Sigmoid colon (tissue), 7 donors: Measurements from ENCODE around the gene FBXO17. TPM values are rescaled to one million over a fixed set of nuclear protein-coding genes. Genes with fewer than 3 reads are reported as not detected.
"Not testable (repeated sequence)": the region's sequence is repeated elsewhere in the genome, so short reads cannot be mapped to it uniquely, and the experiment has no call there.

ENCODE experiments used
- DNase-seq: peaks from one replicate; pipeline ENCODE4 v3.0.0-alpha.2; 2019
- H3K27ac ChIP-seq, 4 donors: fragments of 200-600 bp; sonication (generic); one replicate each; pipeline ENCODE4 v1.5.1; 2016 to 2019; ENCODE audit warnings: mild to moderate bottlenecking in 1 of 4
- H3K27me3 ChIP-seq, 3 donors: fragments of 200-600 bp; sonication (generic); one replicate each; pipeline ENCODE4 v1.5.1; 2019; ENCODE audit warnings: mild to moderate bottlenecking in 1 of 3
- H3K36me3 ChIP-seq, 4 donors: fragments of 200-600 bp; sonication (generic); one replicate each; pipeline ENCODE4 v1.5.1; 2016 to 2019
- H3K4me1 ChIP-seq, 4 donors: fragments of 200-600 bp; sonication (generic); one replicate each; pipeline ENCODE4 v1.5.1; 2017 to 2019
- H3K4me3 ChIP-seq, 4 donors: fragments of 200-600 bp; sonication (generic); one replicate each; pipeline ENCODE4 v1.5.1; 2017 to 2019; ENCODE audit warnings: mild to moderate bottlenecking in 2 of 4, moderate library complexity in 1 of 4
- H3K9me3 ChIP-seq, 4 donors: fragments of 200-600 bp in 3 of 4; sonication (generic) in 3 of 4; one replicate each; pipeline versions ENCODE4 v1.5.1 to v1.6.1; 2013 to 2019
- EP300 ChIP-seq, 4 donors: sonication (generic); formaldehyde crosslinking; IDR thresholded peaks; one replicate each; pipeline ENCODE4 v1.6.1; 2017; ENCODE audit warnings: antibody characterized with exemption in 4 of 4
- POLR2A ChIP-seq, 2 donors: fragments of 450-650 bp; IDR thresholded peaks; one replicate each; pipeline ENCODE4 v1.6.1; 2016; ENCODE audit warnings: antibody characterized with exemption in 2 of 2, mild to moderate bottlenecking in 2 of 2, moderate library complexity in 2 of 2
- POLR2AphosphoS5 ChIP-seq, 4 donors: sonication (generic); formaldehyde crosslinking; IDR thresholded peaks; one replicate each; pipeline ENCODE4 v1.6.1; 2017; ENCODE audit warnings: antibody characterized with exemption in 4 of 4
- WGBS, 2 donors: extraction: QIAGEN DNeasy Blood & Tissue Kit; methylation state at CpG; one replicate each; pipeline ENCODE4 v1.1.7; 2013; 5-methylcytosine and 5-hydroxymethylcytosine counted together
- intact Hi-C: fragments of 100-400 bp; cut with DNase I; formaldehyde crosslinking; loops from one replicate; pipeline ENCODE4 v1.15.1; 2023
- polyA plus RNA-seq, 3 donors: library from polyadenylated mRNA; stranded (reverse); fragments of 200-250 nt; gene quantifications; one replicate each; pipeline ENCODE4 v1.2.3, GENCODE V29; 2013
- total RNA-seq, 4 donors: library from RNA; depleted of rRNA; stranded (reverse); fragments of >200 nt; gene quantifications; one replicate each; pipeline ENCODE4 v1.1.0, GENCODE V29; 2016
- TF ChIP-seq, protein P1 (sequence below), 4 experiments: fragments of 450-650 bp in 3 of 4; fragments of 200-600 bp in 1 of 4; IDR thresholded peaks; one replicate each; pipeline ENCODE4 v1.5.1; 2016 to 2019; ENCODE audit warnings: antibody characterized with exemption in 4 of 4, mild to moderate bottlenecking in 3 of 4, moderate library complexity in 2 of 4
- donor health status: healthy with polysubstance abuse.
- donor health status: Bipolar disorder and iron deficiency.
- donor health status: healthy.

Gene FBXO17
- total and polyA plus RNA-seq, 7 donors: 1.6 to 28.6 (median 20.3) TPM

- TF ChIP-seq EP300 (IDR thresholded peaks at IDR 0.05) (no peak), POLR2AphosphoS5 (IDR thresholded peaks at IDR 0.05) (no peak), POLR2A (IDR thresholded peaks at IDR 0.05) (no peak)
- TF ChIP-seq, protein P1, sequence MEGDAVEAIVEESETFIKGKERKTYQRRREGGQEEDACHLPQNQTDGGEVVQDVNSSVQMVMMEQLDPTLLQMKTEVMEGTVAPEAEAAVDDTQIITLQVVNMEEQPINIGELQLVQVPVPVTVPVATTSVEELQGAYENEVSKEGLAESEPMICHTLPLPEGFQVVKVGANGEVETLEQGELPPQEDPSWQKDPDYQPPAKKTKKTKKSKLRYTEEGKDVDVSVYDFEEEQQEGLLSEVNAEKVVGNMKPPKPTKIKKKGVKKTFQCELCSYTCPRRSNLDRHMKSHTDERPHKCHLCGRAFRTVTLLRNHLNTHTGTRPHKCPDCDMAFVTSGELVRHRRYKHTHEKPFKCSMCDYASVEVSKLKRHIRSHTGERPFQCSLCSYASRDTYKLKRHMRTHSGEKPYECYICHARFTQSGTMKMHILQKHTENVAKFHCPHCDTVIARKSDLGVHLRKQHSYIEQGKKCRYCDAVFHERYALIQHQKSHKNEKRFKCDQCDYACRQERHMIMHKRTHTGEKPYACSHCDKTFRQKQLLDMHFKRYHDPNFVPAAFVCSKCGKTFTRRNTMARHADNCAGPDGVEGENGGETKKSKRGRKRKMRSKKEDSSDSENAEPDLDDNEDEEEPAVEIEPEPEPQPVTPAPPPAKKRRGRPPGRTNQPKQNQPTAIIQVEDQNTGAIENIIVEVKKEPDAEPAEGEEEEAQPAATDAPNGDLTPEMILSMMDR (IDR thresholded peaks at IDR 0.05): no peak
- Histone ChIP-seq H3K9me3 (no peaks in the 10 kb centered on the region), H3K27ac (no peak overlapping the region), H3K4me1 (no peaks in the 10 kb centered on the region), H3K36me3 (no peaks in the 10 kb centered on the region), H3K4me3 (no peak overlapping the region), H3K27me3 (no peaks in the 10 kb centered on the region)
- WGBS, 2 donors: 77 to 94% methylated on average over 4 of the region's 4 CpGs
- intact Hi-C loops: no loop called here
- no peak for DNase-seq
Observed at GRCh38 chr19:39003796-39004195, 28.3 kb upstream of the FBXO17 start.

DNA sequence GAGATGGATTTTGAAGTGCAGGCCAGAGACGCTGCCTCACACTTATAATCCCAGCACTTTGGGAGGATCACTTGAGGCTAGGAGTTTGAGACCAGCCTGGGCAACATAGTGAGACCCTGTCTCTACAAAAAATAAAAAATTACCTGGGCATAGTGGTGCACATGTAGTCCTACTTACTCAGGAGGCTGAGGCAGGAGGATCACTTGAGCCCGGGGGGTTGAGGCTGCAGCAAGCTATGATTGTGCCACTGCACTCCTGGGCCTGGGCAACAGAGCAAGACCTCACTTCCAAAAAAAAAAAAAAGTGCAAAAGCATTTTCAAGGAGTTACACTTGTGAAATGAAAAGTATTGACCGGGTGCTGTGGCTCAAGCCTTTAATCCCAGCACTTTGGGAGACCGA lies 27.6 kb upstream of the FBXO17 start:
- 83% methylated on average over 4 of the region's 4 CpGs for WGBS, 2 donors
- no peaks in the 10 kb centered on the region for H3K27me3 ChIP-seq
- no peaks in the 10 kb centered on the region for H3K4me1 ChIP-seq
- no peak overlapping the region for H3K27ac ChIP-seq
- H3K4me3 ChIP-seq: no peak overlapping the region
- H3K36me3 ChIP-seq: no peaks in the 10 kb centered on the region
- no peaks in the 10 kb centered on the region for H3K9me3 ChIP-seq
- intact Hi-C loops: no loop called here
- no peak for DNase-seq
- TF ChIP-seq, protein P1 (IDR thresholded peaks at IDR 0.05): no peak
- no peak for TF ChIP-seq POLR2AphosphoS5 (IDR thresholded peaks at IDR 0.05)
- no peak for TF ChIP-seq POLR2A (IDR thresholded peaks at IDR 0.05)
- no peak for TF ChIP-seq EP300 (IDR thresholded peaks at IDR 0.05)

- intact Hi-C loops: no loop called here
- no peak overlapping the region for H3K27ac ChIP-seq
- TF ChIP-seq POLR2AphosphoS5 (IDR thresholded peaks at IDR 0.05) (no peak), POLR2A (IDR thresholded peaks at IDR 0.05) (no peak), EP300 (IDR thresholded peaks at IDR 0.05) (no peak)
- TF ChIP-seq, protein P1 (IDR thresholded peaks at IDR 0.05): no peak
- no peaks in the 10 kb centered on the region for H3K9me3 ChIP-seq
- H3K4me1 ChIP-seq: no peaks in the 10 kb centered on the region
- no peak overlapping the region for H3K4me3 ChIP-seq
- no peak for DNase-seq
- no peaks in the 10 kb centered on the region for H3K36me3 ChIP-seq
- 67 to 77% methylated on average over 7 of the region's 7 CpGs for WGBS, 2 donors
- no peaks in the 10 kb centered on the region for H3K27me3 ChIP-seq
Observed at GRCh38 chr19:39001041-39001440, 25.5 kb upstream of the FBXO17 start.

DNA sequence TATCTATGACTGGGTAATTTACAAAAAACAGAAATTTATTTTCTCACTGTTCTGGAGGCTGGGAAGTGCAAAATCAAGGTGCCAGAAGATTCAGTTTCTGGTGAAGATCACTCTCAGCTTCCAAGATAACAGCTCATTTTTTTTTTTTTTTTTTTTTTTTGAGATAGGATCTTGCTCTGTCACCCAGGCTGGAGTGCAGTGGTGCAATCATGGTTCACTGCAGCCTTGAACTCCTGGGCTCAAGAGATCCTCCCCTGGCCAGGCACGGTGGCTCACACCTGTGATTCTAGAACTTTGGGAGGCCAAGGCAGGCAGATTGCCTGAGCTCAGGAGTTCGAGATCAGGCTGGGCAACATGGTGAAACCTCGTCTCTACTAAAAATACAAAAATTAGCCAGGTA lies 22.0 kb upstream of the FBXO17 start:
- H3K27ac ChIP-seq, H3K36me3 ChIP-seq, H3K9me3 ChIP-seq, H3K4me1 ChIP-seq, DNase-seq, H3K4me3 ChIP-seq, intact Hi-C loops, H3K27me3 ChIP-seq: not testable (repeated sequence)
- 66 to 87% methylated on average over 3 of the region's 3 CpGs for WGBS, 2 donors

GRCh38 chr19:38993271-38993670 lies 17.7 kb upstream of the FBXO17 start:
- intact Hi-C loops: no loop called here
- H3K4me3 ChIP-seq: no peak overlapping the region
- H3K36me3 ChIP-seq: no peaks in the 10 kb centered on the region
- no peaks in the 10 kb centered on the region for H3K4me1 ChIP-seq
- no peaks in the 10 kb centered on the region for H3K27me3 ChIP-seq
- 40 to 57% methylated on average over 3 of the region's 3 CpGs for WGBS, 2 donors
- no peak for DNase-seq
- no peak overlapping the region for H3K27ac ChIP-seq
- TF ChIP-seq POLR2A (IDR thresholded peaks at IDR 0.05): no peak
- TF ChIP-seq EP300 (IDR thresholded peaks at IDR 0.05): no peak
- no peak for TF ChIP-seq POLR2AphosphoS5 (IDR thresholded peaks at IDR 0.05)
- TF ChIP-seq, protein P1 (IDR thresholded peaks at IDR 0.05): no peak
- peaks cover 0 to 4% (median 0%) of the 10 kb centered on the region in 4 donors for H3K9me3 ChIP-seq
